HL-60 (cell line): ENCODE measurements around the gene PTPRN2.

ENCODE experiments used
- DNase-seq, 2 experiments: peaks; one replicate each; pipeline ENCODE4 v3.0.0-alpha.2; 2010 to 2020; ENCODE audit warnings: low read depth in 1 of 2, low spot score in 1 of 2
- H3K27ac ChIP-seq: fragments of 250-450 bp; sonication (Bioruptor Pico); replicated peaks from 2 replicates; pipeline ENCODE4 v1.5.1; 2020; ENCODE audit warnings: mild to moderate bottlenecking, moderate library complexity
- H3K27me3 ChIP-seq: fragments of 250-450 bp; sonication (Bioruptor Pico); 2 replicates; pipeline ENCODE4 v1.5.1; 2021; ENCODE audit warnings: mild to moderate bottlenecking, moderate library complexity; ENCODE audit not compliant: insufficient read depth, poor library complexity, severe bottlenecking
- H3K4me3 ChIP-seq: replicated peaks from 2 replicates; pipeline ENCODE4 v1.5.1; 2011; ENCODE audit warnings: mild to moderate bottlenecking, control low read depth, low read length; ENCODE audit not compliant: insufficient read depth
- CTCF ChIP-seq: IDR thresholded peaks from one replicate; pipeline ENCODE4 v1.5.1; 2011; ENCODE audit warnings: low read length, control low read depth, inconsistent platforms; ENCODE audit not compliant: insufficient read depth
- GABPA ChIP-seq: IDR thresholded peaks from 2 replicates; pipeline ENCODE4 v1.6.1; 2012; ENCODE audit warnings: low read depth
- POLR2AphosphoS5 ChIP-seq: IDR thresholded peaks from 2 replicates; pipeline ENCODE4 v1.6.1; 2012; ENCODE audit warnings: low read depth
- SPI1 ChIP-seq: IDR thresholded peaks from 2 replicates; pipeline ENCODE4 v1.6.1; 2012; ENCODE audit warnings: low read depth, mild to moderate bottlenecking, borderline replicate concordance
- TF ChIP-seq, protein P1 (sequence below): IDR thresholded peaks from 2 replicates; pipeline ENCODE4 v1.6.1; 2012; ENCODE audit warnings: low read depth; ENCODE audit not compliant: insufficient replicate concordance

PTPRN2 gene

DNA sequence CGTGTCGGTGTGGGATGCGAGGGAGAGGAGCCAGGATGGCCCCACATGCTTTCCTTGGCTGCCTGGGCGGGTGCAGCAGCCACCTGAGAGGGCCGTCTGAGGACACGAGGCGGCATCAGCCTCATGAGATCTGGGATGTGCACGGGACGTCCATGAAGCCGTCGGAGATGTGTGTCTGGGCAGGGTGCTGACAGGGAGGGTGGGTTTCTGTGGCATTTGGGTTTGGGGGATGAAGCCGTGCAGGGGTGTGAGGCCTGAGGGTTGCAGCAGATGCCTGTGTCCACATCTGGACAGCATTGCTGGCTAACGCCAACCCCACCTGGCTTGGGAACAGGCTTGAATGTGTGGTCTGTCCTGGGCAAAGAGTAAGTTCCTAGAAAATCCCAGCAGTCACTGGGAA, 1071.3 kb downstream of the PTPRN2 start:
- TF ChIP-seq, protein P1, sequence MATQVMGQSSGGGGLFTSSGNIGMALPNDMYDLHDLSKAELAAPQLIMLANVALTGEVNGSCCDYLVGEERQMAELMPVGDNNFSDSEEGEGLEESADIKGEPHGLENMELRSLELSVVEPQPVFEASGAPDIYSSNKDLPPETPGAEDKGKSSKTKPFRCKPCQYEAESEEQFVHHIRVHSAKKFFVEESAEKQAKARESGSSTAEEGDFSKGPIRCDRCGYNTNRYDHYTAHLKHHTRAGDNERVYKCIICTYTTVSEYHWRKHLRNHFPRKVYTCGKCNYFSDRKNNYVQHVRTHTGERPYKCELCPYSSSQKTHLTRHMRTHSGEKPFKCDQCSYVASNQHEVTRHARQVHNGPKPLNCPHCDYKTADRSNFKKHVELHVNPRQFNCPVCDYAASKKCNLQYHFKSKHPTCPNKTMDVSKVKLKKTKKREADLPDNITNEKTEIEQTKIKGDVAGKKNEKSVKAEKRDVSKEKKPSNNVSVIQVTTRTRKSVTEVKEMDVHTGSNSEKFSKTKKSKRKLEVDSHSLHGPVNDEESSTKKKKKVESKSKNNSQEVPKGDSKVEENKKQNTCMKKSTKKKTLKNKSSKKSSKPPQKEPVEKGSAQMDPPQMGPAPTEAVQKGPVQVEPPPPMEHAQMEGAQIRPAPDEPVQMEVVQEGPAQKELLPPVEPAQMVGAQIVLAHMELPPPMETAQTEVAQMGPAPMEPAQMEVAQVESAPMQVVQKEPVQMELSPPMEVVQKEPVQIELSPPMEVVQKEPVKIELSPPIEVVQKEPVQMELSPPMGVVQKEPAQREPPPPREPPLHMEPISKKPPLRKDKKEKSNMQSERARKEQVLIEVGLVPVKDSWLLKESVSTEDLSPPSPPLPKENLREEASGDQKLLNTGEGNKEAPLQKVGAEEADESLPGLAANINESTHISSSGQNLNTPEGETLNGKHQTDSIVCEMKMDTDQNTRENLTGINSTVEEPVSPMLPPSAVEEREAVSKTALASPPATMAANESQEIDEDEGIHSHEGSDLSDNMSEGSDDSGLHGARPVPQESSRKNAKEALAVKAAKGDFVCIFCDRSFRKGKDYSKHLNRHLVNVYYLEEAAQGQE, result no peak
- no peak for TF ChIP-seq SPI1
- TF ChIP-seq POLR2AphosphoS5, result no peak
- TF ChIP-seq GABPA, result no peak
- TF ChIP-seq CTCF, result no peak
- no peak for DNase-seq

GRCh38 chr7:157515342-157516041, 1072.1 kb downstream of the PTPRN2 start:
- Histone ChIP-seq H3K4me3 (no peak overlapping the region), H3K27ac (no peak overlapping the region), H3K27me3 (peaks cover 2% of the 10 kb centered on the region)
- no peak for DNase-seq
- TF ChIP-seq CTCF, result no peak
- TF ChIP-seq, protein P1, result no peak
- TF ChIP-seq SPI1, result no peak
- TF ChIP-seq GABPA, result no peak
- TF ChIP-seq POLR2AphosphoS5, result no peak

More for the DNA sequence above, 1071.3 kb downstream of the PTPRN2 start:
- Histone ChIP-seq H3K27ac (no peak overlapping the region), H3K4me3 (no peak overlapping the region), H3K27me3 (peaks cover 2% of the 10 kb centered on the region)

GRCh38 chr7:157514746-157515145, 1072.9 kb downstream of the PTPRN2 start:
- Histone ChIP-seq H3K27me3 (peaks cover 2% of the 10 kb centered on the region), H3K27ac (no peak overlapping the region), H3K4me3 (no peak overlapping the region)
- DNase-seq, result no peak
- TF ChIP-seq GABPA, result no peak
- no peak for TF ChIP-seq CTCF
- TF ChIP-seq SPI1, result no peak
- TF ChIP-seq, protein P1, result no peak
- TF ChIP-seq POLR2AphosphoS5, result no peak
